ENCODE measurements around the gene NAE1. TPM values are rescaled to one million over a fixed set of nuclear protein-coding genes. Genes with fewer than 3 reads are reported as not detected.

NAE1 gene
- total RNA-seq, 1 experiment from 2014 or later, result 87.0 TPM

- DNase-seq (ENCODE audit: low read depth), result no peak
- in situ Hi-C loops (cut with HindIII; ENCODE audit: low pct_unique_long_range_greater_than_20kb, low sequenced_read_pairs), result no loop called here
Observed at GRCh38 chr16:66754211-66754610, 76.6 kb downstream of the NAE1 start.

- in situ Hi-C loops (cut with HindIII; ENCODE audit: low pct_unique_long_range_greater_than_20kb, low sequenced_read_pairs), result no loop called here
- no peak for DNase-seq (ENCODE audit: low read depth)
Observed at GRCh38 chr16:66752958-66753357, 77.8 kb downstream of the NAE1 start.

Other genes with a start within 250 kb of the NAE1 start
- gene CMTM3, start 226.3 kb downstream of the NAE1 start, total RNA-seq (2014; rRNA removed; shearing (Covaris generic); ENCODE audit: low replicate concordance), result 46.9 and 68.3 TPM in 2 replicates
- 14.3 and 16.2 TPM in 2 replicates for gene CMTM4, start 134.2 kb downstream of the NAE1 start, total RNA-seq (2014; rRNA removed; shearing (Covaris generic); ENCODE audit: low replicate concordance)
- 45.7 and 66.9 TPM in 2 replicates for gene DYNC1LI2, start 79.4 kb downstream of the NAE1 start, total RNA-seq (2014; rRNA removed; shearing (Covaris generic); ENCODE audit: low replicate concordance)
- not detected in 2 replicates for gene TERB1, start 29.4 kb downstream of the NAE1 start, total RNA-seq (2014; rRNA removed; shearing (Covaris generic); ENCODE audit: low replicate concordance)
- gene CA7, start 13.4 kb upstream of the NAE1 start, total RNA-seq (2014; rRNA removed; shearing (Covaris generic); ENCODE audit: low replicate concordance), result not detected in 2 replicates
- gene PDP2, start 49.5 kb upstream of the NAE1 start, total RNA-seq (2014; rRNA removed; shearing (Covaris generic); ENCODE audit: low replicate concordance), result 2.5 and 3.1 TPM in 2 replicates
- gene CDH16, start 87.9 kb upstream of the NAE1 start, total RNA-seq (2014; rRNA removed; shearing (Covaris generic); ENCODE audit: low replicate concordance), result 33.9 and 56.1 TPM in 2 replicates
- 147 and 161 TPM in 2 replicates for gene RRAD, start 94.6 kb upstream of the NAE1 start, total RNA-seq (2014; rRNA removed; shearing (Covaris generic); ENCODE audit: low replicate concordance)
- 191 and 225 TPM in 2 replicates for gene CIAO2B, start 103.4 kb upstream of the NAE1 start, total RNA-seq (2014; rRNA removed; shearing (Covaris generic); ENCODE audit: low replicate concordance)
- 45.9 and 51.1 TPM in 2 replicates for gene CES2, start 104.5 kb upstream of the NAE1 start, total RNA-seq (2014; rRNA removed; shearing (Covaris generic); ENCODE audit: low replicate concordance)
- 1.8 and 2.2 TPM in 2 replicates for gene CES3, start 130.3 kb upstream of the NAE1 start, total RNA-seq (2014; rRNA removed; shearing (Covaris generic); ENCODE audit: low replicate concordance)
- 0.07 and 0.29 TPM in 2 replicates for gene CES4A, start 157.6 kb upstream of the NAE1 start, total RNA-seq (2014; rRNA removed; shearing (Covaris generic); ENCODE audit: low replicate concordance)
- 8.2 and 15.5 TPM in 2 replicates for gene CBFB, start 198.2 kb upstream of the NAE1 start, total RNA-seq (2014; rRNA removed; shearing (Covaris generic); ENCODE audit: low replicate concordance)